Neural progenitor cell (in vitro differentiated cells): ENCODE measurements around the gene ZSWIM6. TPM values are rescaled to one million over a fixed set of nuclear protein-coding genes. Genes with fewer than 3 reads are reported as not detected.

Experiments used
- DNase-seq: peaks from one replicate; pipeline ENCODE4 v3.0.0-alpha.2; 2016; ENCODE audit warnings: low spot score
- H2AFZ ChIP-seq: fragments of 200-600 bp; sonication (generic); replicated peaks from 2 replicates; pipeline ENCODE4 v1.6.1; 2016; ENCODE audit warnings: antibody characterized with exemption
- H3F3A ChIP-seq: fragments of 200-600 bp; sonication (generic); 2 replicates; pipeline ENCODE4 v1.6.1; 2016; ENCODE audit warnings: antibody characterized with exemption, low read depth
- H3K27ac ChIP-seq: fragments of 200-600 bp; sonication (generic); 2 replicates; pipeline ENCODE4 v1.5.1; 2016; ENCODE audit warnings: mild to moderate bottlenecking
- H3K27me3 ChIP-seq: fragments of 200-600 bp; sonication (generic); 2 replicates; pipeline ENCODE4 v1.6.1; 2016; ENCODE audit warnings: mild to moderate bottlenecking, moderate library complexity
- H3K36me3 ChIP-seq: fragments of 200-600 bp; sonication (generic); 2 replicates; pipeline ENCODE4 v1.5.1; 2016
- H3K4me1 ChIP-seq: fragments of 200-600 bp; sonication (generic); 2 replicates; pipeline ENCODE4 v1.6.1; 2016; ENCODE audit warnings: mixed run types
- H3K4me2 ChIP-seq: fragments of 200-600 bp; sonication (generic); 2 replicates; pipeline ENCODE4 v1.6.1; 2016
- H3K4me3 ChIP-seq: fragments of 200-600 bp; sonication (generic); 2 replicates; pipeline ENCODE4 v1.5.1; 2016
- H3K79me2 ChIP-seq: fragments of 200-600 bp; sonication (generic); 2 replicates; pipeline ENCODE4 v1.6.1; 2016; ENCODE audit warnings: low read depth
- H3K9ac ChIP-seq: fragments of 200-600 bp; sonication (generic); 2 replicates; pipeline ENCODE4 v1.6.1; 2016
- H3K9me3 ChIP-seq: fragments of 200-600 bp; sonication (generic); 2 replicates; pipeline ENCODE4 v1.5.1; 2016; ENCODE audit warnings: low read depth
- H4K20me1 ChIP-seq: fragments of 200-600 bp; sonication (generic); 2 replicates; pipeline ENCODE4 v1.6.1; 2016; ENCODE audit warnings: low read depth
- H3K27ac Mint-ChIP-seq: 3 replicates; pipeline ENCODE4 v1.8.0; 2021; ENCODE audit warnings: mixed read lengths
- H3K27me3 Mint-ChIP-seq: 2 replicates; pipeline ENCODE4 v1.8.0; 2022; ENCODE audit warnings: low read depth, mild to moderate bottlenecking, inconsistent platforms, moderate library complexity, mixed read lengths; ENCODE audit not compliant: insufficient read depth
- H3K36me3 Mint-ChIP-seq: 3 replicates; pipeline ENCODE4 v1.8.0; 2021; ENCODE audit warnings: mixed read lengths
- H3K4me1 Mint-ChIP-seq: 3 replicates; pipeline ENCODE4 v1.8.0; 2021; ENCODE audit warnings: mixed read lengths
- H3K4me3 Mint-ChIP-seq: 3 replicates; pipeline ENCODE4 v1.8.0; 2021; ENCODE audit warnings: mild to moderate bottlenecking, moderate library complexity, mixed read lengths
- H3K9me3 Mint-ChIP-seq: 3 replicates; pipeline ENCODE4 v1.8.0; 2020; ENCODE audit warnings: mixed read lengths
- CTCF ChIP-seq: fragments of 200-600 bp; sonication (generic); IDR thresholded peaks from 2 replicates; pipeline ENCODE4 v1.5.1; 2017; ENCODE audit warnings: antibody characterized with exemption, mild to moderate bottlenecking
- EZH2 ChIP-seq: fragments of 200-600 bp; sonication (generic); IDR thresholded peaks from 2 replicates; pipeline ENCODE4 v1.6.1; 2017; ENCODE audit warnings: antibody characterized with exemption, mild to moderate bottlenecking, moderate library complexity
- EZH2phosphoT487 ChIP-seq: fragments of 200-600 bp; sonication (generic); IDR thresholded peaks from 2 replicates; pipeline ENCODE4 v1.6.1; 2017; ENCODE audit warnings: antibody characterized with exemption
- total RNA-seq: library from RNA; depleted of rRNA; stranded (reverse); fragments of >200 nt; gene quantifications from 2 replicates; pipeline ENCODE4 v1.2.3, GENCODE V29; 2015; ENCODE audit warnings: low replicate concordance

Gene ZSWIM6
- total RNA-seq, 1 donor from 2014 or later, result 32.2 TPM

- peaks cover 59% of the 10 kb centered on the region for H4K20me1 ChIP-seq
- H3K4me3 ChIP-seq, result no peak overlapping the region
- Mint-ChIP-seq H3K36me3 (peaks cover 40% of the 10 kb centered on the region), H3K27ac (no peak overlapping the region), H3K9me3 (peaks cover 35% of the 10 kb centered on the region), H3K4me1 (peaks cover 23% of the 10 kb centered on the region), H3K4me3 (no peak overlapping the region), H3K27me3 (no peaks in the 10 kb centered on the region)
- no peak overlapping the region for H3K4me2 ChIP-seq
- H3K9me3 ChIP-seq, result no peaks in the 10 kb centered on the region
- H3K79me2 ChIP-seq, result peaks cover 98% of the 10 kb centered on the region
- no peak overlapping the region for H2AFZ ChIP-seq
- TF ChIP-seq CTCF, result no peak
- no peaks in the 10 kb centered on the region for H3K36me3 ChIP-seq
- no peaks in the 10 kb centered on the region for H3F3A ChIP-seq
- H3K4me1 ChIP-seq, result peaks cover 23% of the 10 kb centered on the region
- H3K27ac ChIP-seq, result no peak overlapping the region
- H3K27me3 ChIP-seq, result no peaks in the 10 kb centered on the region
- DNase-seq, result no peak
- H3K9ac ChIP-seq, result no peak overlapping the region
Measured at GRCh38 chr5:61397238-61397637, 65.2 kb downstream of the ZSWIM6 start.

GRCh38 chr5:61397937-61398336, 65.9 kb downstream of the ZSWIM6 start:
- Mint-ChIP-seq H3K36me3 (peaks cover 38% of the 10 kb centered on the region), H3K27ac (no peak overlapping the region), H3K4me3 (no peak overlapping the region), H3K9me3 (peaks cover 33% of the 10 kb centered on the region), H3K4me1 (peaks cover 25% of the 10 kb centered on the region), H3K27me3 (no peaks in the 10 kb centered on the region)
- Histone ChIP-seq H3K9me3 (no peaks in the 10 kb centered on the region), H3K9ac (no peak overlapping the region), H3K27ac (no peak overlapping the region), H4K20me1 (peaks cover 66% of the 10 kb centered on the region), H3K79me2 (peaks cover 98% of the 10 kb centered on the region), H3K27me3 (no peaks in the 10 kb centered on the region), H3K4me1 (peaks cover 29% of the 10 kb centered on the region), H3F3A (no peaks in the 10 kb centered on the region), H3K4me2 (no peak overlapping the region), H2AFZ (no peak overlapping the region), H3K36me3 (no peaks in the 10 kb centered on the region), H3K4me3 (no peak overlapping the region)
- DNase-seq, result no peak
- TF ChIP-seq CTCF (no peak), EZH2phosphoT487 (no peak), EZH2 (no peak)

- no peaks in the 10 kb centered on the region for H3K27me3 ChIP-seq
- H3K4me1 ChIP-seq, result peaks cover 34% of the 10 kb centered on the region
- Mint-ChIP-seq H3K36me3 (peaks cover 39% of the 10 kb centered on the region), H3K9me3 (peaks cover 33% of the 10 kb centered on the region), H3K27me3 (no peaks in the 10 kb centered on the region), H3K4me1 (peaks cover 30% of the 10 kb centered on the region), H3K4me3 (no peak overlapping the region), H3K27ac (no peak overlapping the region)
- H3K27ac ChIP-seq, result no peak overlapping the region
- DNase-seq, result no peak
- H3K4me3 ChIP-seq, result no peak overlapping the region
- TF ChIP-seq CTCF (no peak), EZH2phosphoT487 (no peak), EZH2 (no peak)
- H3K4me2 ChIP-seq, result no peak overlapping the region
- H3K36me3 ChIP-seq, result no peaks in the 10 kb centered on the region
- peaks cover 98% of the 10 kb centered on the region for H3K79me2 ChIP-seq
- no peaks in the 10 kb centered on the region for H3K9me3 ChIP-seq
- H2AFZ ChIP-seq, result no peak overlapping the region
- H3F3A ChIP-seq, result peaks cover 4% of the 10 kb centered on the region
- H3K9ac ChIP-seq, result no peak overlapping the region
- H4K20me1 ChIP-seq, result peaks cover 67% of the 10 kb centered on the region
Measured at GRCh38 chr5:61398440-61398839, 66.4 kb downstream of the ZSWIM6 start.

- H3K9ac ChIP-seq, result no peak overlapping the region
- no peaks in the 10 kb centered on the region for H3K36me3 ChIP-seq
- H3K4me1 ChIP-seq, result peaks cover 46% of the 10 kb centered on the region
- no peak for DNase-seq
- Mint-ChIP-seq H3K27me3 (no peaks in the 10 kb centered on the region), H3K27ac (peak overlapping the region; percentile 72), H3K9me3 (peaks cover 27% of the 10 kb centered on the region), H3K4me1 (peaks cover 36% of the 10 kb centered on the region), H3K4me3 (no peak overlapping the region), H3K36me3 (peaks cover 33% of the 10 kb centered on the region)
- no peaks in the 10 kb centered on the region for H3K9me3 ChIP-seq
- peaks cover 98% of the 10 kb centered on the region for H3K79me2 ChIP-seq
- H4K20me1 ChIP-seq, result peaks cover 64% of the 10 kb centered on the region
- H3K4me2 ChIP-seq, result no peak overlapping the region
- H3K27me3 ChIP-seq, result no peaks in the 10 kb centered on the region
- H3K27ac ChIP-seq, result no peak overlapping the region
- H3K4me3 ChIP-seq, result no peak overlapping the region
- H2AFZ ChIP-seq, result no peak overlapping the region
- TF ChIP-seq EZH2phosphoT487 (no peak), EZH2 (no peak), CTCF (no peak)
- H3F3A ChIP-seq, result peaks cover 7% of the 10 kb centered on the region
Measured at GRCh38 chr5:61399679-61400078, 67.6 kb downstream of the ZSWIM6 start.
